Stimulated activated memory B cell treated with anti-CD40 and anti-IgM and Interleukin-4, amounts not matched to agents 10 μg/mL and 1 μg/mL and 100 μg/mL, for 72 hours (primary cell): Measurements from ENCODE around the gene PPP4R2.

ENCODE experiments used
- ATAC-seq: fragments of 150-1000 bp; cut with Tn5 transposase; 2 replicates; pipeline ENCODE4 v1.10.0; 2021
- H3K27ac Mint-ChIP-seq: one replicate; pipeline ENCODE4 v1.8.0; 2022; ENCODE audit warnings: mild to moderate bottlenecking, mixed read lengths
- H3K27me3 Mint-ChIP-seq: one replicate; pipeline ENCODE4 v1.8.0; 2022; ENCODE audit warnings: mixed read lengths
- H3K36me3 Mint-ChIP-seq: one replicate; pipeline ENCODE4 v1.8.0; 2022; ENCODE audit warnings: mixed read lengths
- H3K4me1 Mint-ChIP-seq: one replicate; pipeline ENCODE4 v1.8.0; 2022; ENCODE audit warnings: mixed read lengths
- H3K4me3 Mint-ChIP-seq: one replicate; pipeline ENCODE4 v1.8.0; 2022; ENCODE audit warnings: mild to moderate bottlenecking, moderate library complexity, mixed read lengths
- H3K9me3 Mint-ChIP-seq: one replicate; pipeline ENCODE4 v1.8.0; 2022; ENCODE audit warnings: mixed read lengths

The PPP4R2 gene

DNA sequence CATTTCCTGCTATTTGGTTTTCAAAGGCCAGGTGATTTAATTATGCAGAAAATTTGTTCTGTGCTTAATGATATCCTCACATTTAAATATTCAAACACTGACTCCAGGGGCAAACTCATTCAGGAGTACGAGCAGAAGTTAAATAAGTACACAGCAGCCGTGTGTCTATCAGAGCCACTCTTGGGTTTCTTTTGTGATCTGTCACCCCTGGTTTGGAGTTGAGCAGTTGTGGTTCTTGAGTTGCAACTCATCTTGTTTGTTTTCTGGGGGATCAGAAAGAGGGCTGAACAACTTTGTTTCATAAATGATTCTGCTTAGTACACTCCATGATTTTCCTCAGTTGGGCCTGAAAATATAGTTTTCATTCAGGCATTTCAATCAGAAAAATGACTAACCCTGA is 25.7 kb upstream of the PPP4R2 start:
- ATAC-seq = no peak
- no peak overlapping the region for H3K4me3 Mint-ChIP-seq
- peaks cover 7% of the 10 kb centered on the region for H3K4me1 Mint-ChIP-seq
- peaks cover 23% of the 10 kb centered on the region for H3K27me3 Mint-ChIP-seq
- H3K27ac Mint-ChIP-seq = no peak overlapping the region
- H3K36me3 Mint-ChIP-seq = no peaks in the 10 kb centered on the region
- H3K9me3 Mint-ChIP-seq = no peaks in the 10 kb centered on the region

DNA sequence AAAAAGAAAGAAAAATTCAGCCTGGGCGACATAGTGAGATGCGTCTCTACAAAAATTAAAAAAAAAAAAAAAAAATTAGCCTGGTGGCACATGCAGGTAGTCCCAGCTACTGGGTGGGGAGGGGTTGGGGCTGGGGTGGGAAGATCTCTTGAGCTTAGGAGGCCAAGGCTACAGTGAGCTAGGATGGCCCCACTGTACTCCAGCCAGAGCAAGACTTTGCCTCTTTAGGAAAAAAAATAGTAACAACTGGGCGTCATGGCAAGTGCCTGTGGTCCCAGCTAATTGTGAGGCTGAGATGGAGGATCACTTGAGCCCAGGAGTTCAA is 23.9 kb upstream of the PPP4R2 start:
- H3K27ac Mint-ChIP-seq = no peak overlapping the region
- H3K4me3 Mint-ChIP-seq = no peak overlapping the region
- peaks cover 5% of the 10 kb centered on the region for H3K4me1 Mint-ChIP-seq
- H3K36me3 Mint-ChIP-seq = no peaks in the 10 kb centered on the region
- H3K27me3 Mint-ChIP-seq = peaks cover 23% of the 10 kb centered on the region
- no peak for ATAC-seq
- H3K9me3 Mint-ChIP-seq = no peaks in the 10 kb centered on the region

DNA sequence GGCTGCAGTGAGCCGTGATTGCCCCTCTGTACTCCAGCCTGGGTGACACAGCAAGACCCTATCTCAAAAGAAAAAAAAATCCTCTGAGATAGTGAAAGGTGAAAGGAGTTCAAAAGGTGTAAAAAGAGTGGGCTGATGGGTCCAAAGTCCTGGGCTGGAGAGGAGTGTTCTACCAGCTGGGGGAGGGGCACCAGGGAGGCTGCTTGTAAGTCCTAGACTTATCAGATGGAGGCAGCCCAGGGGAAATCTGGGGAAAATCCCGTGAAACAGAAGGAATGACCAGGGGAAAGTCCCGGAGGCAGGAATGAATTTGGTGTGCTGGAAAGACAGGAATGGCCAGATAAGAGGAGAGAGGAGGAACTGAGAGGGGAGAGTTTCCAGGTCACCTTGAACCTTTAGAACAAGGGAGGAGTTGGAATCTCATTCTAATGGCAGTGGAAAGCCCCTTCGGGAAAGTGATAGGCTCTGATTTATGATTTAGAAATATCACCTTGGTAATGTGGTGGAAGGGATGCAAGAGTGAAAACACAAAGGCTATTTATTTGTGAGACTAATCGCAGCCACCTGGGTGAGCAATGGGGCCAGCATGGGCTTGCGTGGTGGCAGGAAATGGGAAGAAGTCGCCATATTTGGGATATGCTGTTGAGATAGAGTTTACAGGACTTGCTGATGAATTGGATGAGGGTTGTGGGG is 23.4 kb upstream of the PPP4R2 start:
- no peak overlapping the region for H3K27ac Mint-ChIP-seq
- H3K27me3 Mint-ChIP-seq = peaks cover 23% of the 10 kb centered on the region
- H3K4me3 Mint-ChIP-seq = no peak overlapping the region
- H3K9me3 Mint-ChIP-seq = no peaks in the 10 kb centered on the region
- peaks cover 5% of the 10 kb centered on the region for H3K4me1 Mint-ChIP-seq
- ATAC-seq = no peak
- H3K36me3 Mint-ChIP-seq = no peaks in the 10 kb centered on the region

DNA sequence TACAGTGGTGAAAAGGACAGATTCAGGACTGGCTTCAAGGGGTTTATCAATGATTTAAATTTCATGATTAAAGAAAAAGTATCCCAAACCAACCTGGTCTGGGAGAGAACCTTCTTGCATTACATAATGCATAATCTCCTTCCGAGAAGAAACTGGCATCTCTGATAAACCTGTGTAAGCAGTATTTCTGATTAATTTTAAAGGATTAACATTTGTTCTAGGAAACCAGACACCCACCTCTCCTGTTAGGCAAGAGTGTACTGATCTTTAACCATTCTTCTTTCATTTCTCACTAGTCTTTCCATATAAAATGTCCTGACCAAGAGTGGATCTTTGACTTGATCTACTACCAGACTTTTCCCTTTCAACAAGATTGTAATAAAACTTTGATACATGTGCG is 22.8 kb upstream of the PPP4R2 start:
- Mint-ChIP-seq H3K27ac (no peak overlapping the region), H3K4me1 (peaks cover 5% of the 10 kb centered on the region), H3K4me3 (no peak overlapping the region), H3K36me3 (no peaks in the 10 kb centered on the region), H3K27me3 (peaks cover 23% of the 10 kb centered on the region), H3K9me3 (no peaks in the 10 kb centered on the region)
- no peak for ATAC-seq

DNA sequence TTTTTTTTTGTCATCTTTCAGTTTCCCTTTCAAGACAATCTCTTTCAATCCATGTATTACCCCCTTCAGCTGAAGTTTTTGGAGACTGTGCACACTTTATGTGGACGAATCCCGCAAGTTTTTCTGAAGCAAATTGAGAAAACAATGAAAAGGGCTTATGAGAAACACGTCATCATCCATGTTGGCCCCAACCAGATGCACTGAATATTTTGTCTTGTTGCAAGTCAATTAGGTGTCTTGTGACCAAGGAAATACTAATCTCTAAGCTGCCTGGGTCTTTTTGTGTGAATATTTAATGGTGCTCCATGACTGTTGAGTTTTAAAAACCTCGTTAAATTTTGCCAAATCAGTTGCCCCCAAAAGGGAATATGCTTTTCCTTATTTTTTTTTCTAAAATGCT is 21.7 kb upstream of the PPP4R2 start:
- peaks cover 34% of the 10 kb centered on the region for H3K27me3 Mint-ChIP-seq
- peaks cover 5% of the 10 kb centered on the region for H3K4me1 Mint-ChIP-seq
- H3K4me3 Mint-ChIP-seq = no peak overlapping the region
- H3K36me3 Mint-ChIP-seq = no peaks in the 10 kb centered on the region
- no peak overlapping the region for H3K27ac Mint-ChIP-seq
- no peak for ATAC-seq
- no peaks in the 10 kb centered on the region for H3K9me3 Mint-ChIP-seq

DNA sequence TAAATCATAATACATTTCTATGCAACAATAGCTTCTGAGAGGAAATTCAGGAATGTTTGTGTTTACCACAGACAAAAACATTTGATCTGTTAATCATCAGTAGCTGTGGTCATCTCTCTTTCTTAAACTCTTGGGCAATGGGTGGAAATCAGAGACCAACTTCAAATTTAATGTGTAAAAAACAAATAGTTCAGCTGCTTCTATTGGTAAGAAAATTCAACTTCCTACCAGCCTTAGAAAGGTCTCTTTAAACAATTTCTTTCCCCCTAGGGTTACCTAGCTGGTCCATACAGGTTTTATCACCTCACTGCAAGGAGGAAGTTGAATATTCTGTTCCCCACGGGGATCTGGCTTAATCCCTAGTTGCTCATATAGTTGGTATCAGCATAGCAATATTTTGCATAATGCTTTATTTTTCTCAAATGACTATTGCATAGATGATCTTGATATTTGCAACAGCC is 20.3 kb upstream of the PPP4R2 start:
- Mint-ChIP-seq H3K27ac (no peak overlapping the region), H3K4me3 (no peak overlapping the region), H3K36me3 (no peaks in the 10 kb centered on the region), H3K9me3 (no peaks in the 10 kb centered on the region), H3K4me1 (peaks cover 5% of the 10 kb centered on the region), H3K27me3 (peaks cover 37% of the 10 kb centered on the region)
- ATAC-seq = no peak

DNA sequence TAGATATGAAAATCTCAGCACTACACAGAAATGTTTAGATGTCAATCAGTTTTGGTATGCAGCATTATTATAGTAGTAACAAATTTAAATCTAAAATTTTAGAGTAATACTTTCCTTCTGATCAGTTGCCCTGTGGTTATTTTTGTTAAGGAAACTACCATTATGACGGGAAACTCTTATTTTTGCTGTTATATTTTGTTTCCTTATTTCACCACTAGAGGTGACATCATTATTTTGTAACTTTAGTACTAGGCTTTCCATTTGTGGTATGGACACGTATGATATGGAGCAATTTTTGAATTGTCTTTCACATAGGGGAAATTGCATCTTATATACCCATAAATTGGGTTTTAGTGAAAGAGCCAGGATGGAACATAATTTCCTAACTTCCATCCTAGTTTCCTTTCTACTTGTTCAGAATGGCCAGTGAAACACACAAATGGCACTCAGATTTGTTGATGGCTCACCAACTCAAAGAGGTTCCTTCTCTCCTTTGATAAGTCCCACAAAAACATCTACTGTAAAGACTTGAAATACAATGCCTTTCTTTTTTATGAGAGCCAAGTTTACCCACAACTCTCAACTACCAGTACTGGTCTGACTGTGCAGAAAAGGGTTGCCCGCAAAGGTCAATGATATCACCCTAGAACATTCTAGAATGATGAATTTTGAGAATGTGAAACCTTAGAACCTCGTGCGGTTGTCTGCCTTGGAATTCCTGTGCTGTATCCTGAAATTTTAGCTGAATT is 19.4 kb upstream of the PPP4R2 start:
- Mint-ChIP-seq H3K4me1 (peaks cover 5% of the 10 kb centered on the region), H3K9me3 (no peaks in the 10 kb centered on the region), H3K27ac (no peak overlapping the region), H3K27me3 (peaks cover 31% of the 10 kb centered on the region), H3K4me3 (no peak overlapping the region), H3K36me3 (no peaks in the 10 kb centered on the region)
- ATAC-seq = peak; percentile 73

DNA sequence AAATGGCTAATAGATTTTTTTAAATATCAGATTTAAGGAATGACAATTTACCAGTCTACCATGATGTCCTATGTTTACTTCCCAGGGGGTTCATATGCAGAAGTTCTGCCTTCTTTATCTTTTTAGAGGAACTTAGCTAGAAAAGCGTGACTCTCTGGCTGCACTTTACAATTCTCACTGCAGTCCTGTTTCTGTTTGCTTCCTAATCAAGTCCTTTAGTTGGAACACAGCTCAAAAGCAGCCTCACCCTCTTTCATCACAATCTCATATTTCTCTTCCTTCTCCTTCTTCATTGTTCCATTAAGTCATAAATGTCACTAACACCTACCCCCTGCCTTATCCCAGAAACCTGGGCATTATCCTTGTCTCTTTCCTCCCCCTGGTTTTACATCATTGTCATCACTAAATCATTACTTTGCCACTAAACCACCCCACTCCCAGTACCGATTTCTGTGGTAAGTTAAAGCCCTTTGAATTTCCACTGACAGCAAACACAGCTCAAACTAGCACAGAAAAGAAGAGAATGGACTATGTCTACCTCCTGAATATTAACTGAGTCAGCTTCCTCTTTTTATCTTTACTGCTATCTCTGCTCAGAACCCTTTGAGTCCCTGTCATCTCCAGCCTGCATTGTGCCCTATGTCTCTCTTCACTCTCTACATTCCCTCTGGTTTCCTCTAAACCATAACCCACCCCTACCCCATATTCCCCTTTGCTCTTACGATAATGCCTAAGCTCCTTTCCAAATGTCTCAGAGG is 13.8 kb upstream of the PPP4R2 start:
- ATAC-seq = no peak
- peaks cover 33% of the 10 kb centered on the region for H3K27me3 Mint-ChIP-seq
- no peak overlapping the region for H3K27ac Mint-ChIP-seq
- H3K9me3 Mint-ChIP-seq = peaks cover 6% of the 10 kb centered on the region
- H3K4me3 Mint-ChIP-seq = no peak overlapping the region
- H3K4me1 Mint-ChIP-seq = peaks cover 5% of the 10 kb centered on the region
- H3K36me3 Mint-ChIP-seq = no peaks in the 10 kb centered on the region

DNA sequence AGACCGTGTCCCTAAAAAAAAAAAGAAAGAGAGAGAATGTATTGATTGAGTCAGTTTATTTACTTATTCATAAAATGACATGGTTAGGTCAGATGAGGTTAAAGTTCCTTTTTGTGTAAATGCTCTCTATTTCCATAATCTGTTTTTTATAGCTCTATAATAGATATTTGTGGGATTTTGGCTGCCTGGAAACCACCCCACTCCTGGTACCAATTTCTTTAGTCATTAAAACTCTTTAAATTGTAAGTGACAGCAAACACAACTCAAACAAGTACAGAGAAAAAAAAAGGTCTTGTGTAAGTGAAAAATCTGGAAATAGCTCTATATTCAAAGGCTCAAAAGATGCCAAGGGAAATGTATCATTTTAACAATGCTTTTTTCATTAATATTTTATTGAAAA is 11.0 kb upstream of the PPP4R2 start:
- H3K9me3 Mint-ChIP-seq = peaks cover 6% of the 10 kb centered on the region
- no peak overlapping the region for H3K4me3 Mint-ChIP-seq

DNA sequence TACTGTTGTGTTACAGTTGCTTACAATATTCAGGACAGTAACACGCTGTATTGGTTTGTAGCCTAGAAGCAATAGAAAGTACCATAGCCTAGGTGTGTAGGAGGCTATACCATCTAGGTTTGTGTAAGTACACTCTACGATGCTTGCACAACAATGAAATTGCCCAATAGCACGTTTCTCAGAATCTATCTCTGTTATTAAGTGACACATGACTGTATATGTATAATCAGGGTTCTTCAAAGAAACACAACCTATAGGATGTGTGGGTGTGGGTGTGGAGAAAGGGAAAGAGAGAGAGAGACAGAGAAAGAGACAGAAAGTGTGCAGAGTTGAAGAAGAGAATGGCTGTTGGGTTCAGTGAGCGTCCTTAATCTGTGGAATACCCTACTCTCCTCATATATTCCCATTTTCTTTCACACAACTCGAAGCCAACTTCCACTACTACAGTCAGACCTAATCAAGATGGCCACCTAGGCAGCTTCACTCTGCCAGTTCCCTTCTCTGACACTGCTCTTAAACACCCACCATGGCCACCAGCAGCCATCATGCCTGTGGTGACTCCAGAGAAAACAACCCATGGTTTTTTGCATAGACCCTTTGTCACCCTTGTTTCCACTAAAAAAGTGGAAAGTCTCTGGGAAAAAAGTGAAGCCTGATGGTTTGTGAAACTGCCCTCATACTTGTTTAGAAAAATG is 5.8 kb upstream of the PPP4R2 start:
- H3K4me1 Mint-ChIP-seq = no peaks in the 10 kb centered on the region
- no peak overlapping the region for H3K4me3 Mint-ChIP-seq
- H3K27ac Mint-ChIP-seq = no peak overlapping the region
- no peak for ATAC-seq
- H3K36me3 Mint-ChIP-seq = no peaks in the 10 kb centered on the region
- H3K27me3 Mint-ChIP-seq = no peaks in the 10 kb centered on the region
- peaks cover 2% of the 10 kb centered on the region for H3K9me3 Mint-ChIP-seq

More for the DNA sequence above, 11.0 kb upstream of the PPP4R2 start:
- Mint-ChIP-seq H3K4me1 (peaks cover 5% of the 10 kb centered on the region), H3K27me3 (peaks cover 19% of the 10 kb centered on the region), H3K27ac (no peak overlapping the region), H3K36me3 (no peaks in the 10 kb centered on the region)
- no peak for ATAC-seq

DNA sequence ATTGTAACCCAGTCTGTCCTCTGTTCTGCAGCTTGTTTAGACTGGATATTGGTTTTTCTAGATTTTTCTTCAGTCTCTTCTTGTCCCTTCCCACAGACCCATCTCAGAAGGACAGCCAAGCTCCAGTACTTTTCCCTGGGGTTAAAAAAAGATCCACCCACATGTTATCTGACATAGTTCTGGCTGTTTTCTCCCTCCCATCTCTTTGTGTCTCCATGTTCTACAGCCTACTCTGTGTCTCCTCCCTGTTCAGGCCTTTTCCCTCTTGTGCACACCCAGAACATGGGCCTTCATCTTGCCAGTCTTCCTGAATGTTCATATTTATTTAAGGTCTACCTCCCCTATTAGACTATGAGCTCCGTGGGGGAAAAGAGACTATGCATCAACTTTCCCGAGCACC is 5.1 kb upstream of the PPP4R2 start:
- Mint-ChIP-seq H3K36me3 (no peaks in the 10 kb centered on the region), H3K4me3 (no peak overlapping the region), H3K27ac (no peak overlapping the region), H3K9me3 (no peaks in the 10 kb centered on the region), H3K27me3 (no peaks in the 10 kb centered on the region), H3K4me1 (no peaks in the 10 kb centered on the region)
- no peak for ATAC-seq

DNA sequence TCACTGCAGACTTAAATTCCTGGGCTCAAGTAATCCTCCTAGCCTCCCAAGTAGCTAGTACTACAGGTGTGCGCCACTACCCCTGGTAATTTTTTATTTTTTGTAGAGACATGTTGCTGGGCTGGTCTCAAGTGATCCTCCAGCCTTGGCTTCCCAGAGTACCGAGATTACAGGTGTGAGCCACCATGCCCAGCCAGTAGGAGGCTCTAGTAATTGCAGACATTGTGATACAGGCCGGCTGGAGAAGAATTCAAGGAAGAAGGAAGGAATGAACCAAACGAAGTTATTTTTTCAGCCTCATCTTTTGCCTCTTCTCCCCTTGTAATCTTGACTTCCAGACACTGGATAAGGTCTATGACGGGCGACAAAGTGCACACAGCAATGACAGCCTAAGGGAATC is 3.2 kb upstream of the PPP4R2 start:
- no peak for ATAC-seq
- no peak overlapping the region for H3K27ac Mint-ChIP-seq
- peaks cover 9% of the 10 kb centered on the region for H3K36me3 Mint-ChIP-seq
- H3K4me3 Mint-ChIP-seq = no peak overlapping the region
- no peaks in the 10 kb centered on the region for H3K27me3 Mint-ChIP-seq
- peaks cover 9% of the 10 kb centered on the region for H3K4me1 Mint-ChIP-seq
- no peaks in the 10 kb centered on the region for H3K9me3 Mint-ChIP-seq

DNA sequence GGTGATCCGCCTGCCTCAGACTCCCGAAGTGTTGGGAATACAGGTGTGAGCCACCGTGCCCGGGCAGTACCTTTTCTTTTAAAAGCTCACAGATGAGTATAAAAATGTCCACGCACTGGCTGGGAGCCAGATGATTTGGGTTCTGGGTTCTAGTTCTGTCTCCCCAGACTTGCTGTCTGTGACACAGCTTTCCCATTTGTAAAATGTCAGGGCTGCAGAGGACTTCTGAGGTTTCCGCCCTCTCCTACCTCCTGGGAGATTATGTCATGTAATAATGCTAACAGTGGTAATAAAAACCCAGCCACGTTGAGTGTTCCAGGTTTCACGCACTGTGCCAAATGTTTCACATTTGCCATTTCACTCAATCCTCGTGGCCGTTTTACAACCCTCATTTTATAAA is 1.3 kb upstream of the PPP4R2 start:
- no peak for ATAC-seq
- Mint-ChIP-seq H3K27ac (no peak overlapping the region), H3K4me3 (no peak overlapping the region)

DNA sequence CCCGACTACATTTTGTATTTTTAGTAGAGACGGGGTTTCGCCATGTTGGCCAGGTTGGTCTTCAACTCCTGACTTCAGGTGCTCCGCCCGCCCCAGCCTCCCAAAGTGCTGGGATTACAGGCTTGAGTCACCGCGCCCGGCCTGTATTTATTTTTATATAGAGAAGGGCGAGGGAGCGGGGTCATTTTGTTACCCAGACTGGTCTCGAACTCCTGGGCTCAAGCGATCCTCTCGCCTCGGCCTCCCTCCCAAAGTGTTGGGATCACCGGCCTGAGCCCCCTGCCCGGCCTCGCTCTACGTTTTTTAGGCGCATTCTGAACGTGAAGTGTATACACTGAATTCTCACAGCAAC is 514 bp upstream of the PPP4R2 start:
- peak overlapping the region; percentile 87 for H3K4me3 Mint-ChIP-seq
- peaks cover 25% of the 10 kb centered on the region for H3K36me3 Mint-ChIP-seq
- H3K27me3 Mint-ChIP-seq = no peaks in the 10 kb centered on the region
- H3K27ac Mint-ChIP-seq = peak overlapping the region; percentile 82
- ATAC-seq = no peak
- H3K9me3 Mint-ChIP-seq = no peaks in the 10 kb centered on the region
- H3K4me1 Mint-ChIP-seq = peaks cover 29% of the 10 kb centered on the region

More for the DNA sequence above, 1.3 kb upstream of the PPP4R2 start:
- Mint-ChIP-seq H3K36me3 (peaks cover 21% of the 10 kb centered on the region), H3K27me3 (no peaks in the 10 kb centered on the region), H3K9me3 (no peaks in the 10 kb centered on the region), H3K4me1 (peaks cover 22% of the 10 kb centered on the region)

DNA sequence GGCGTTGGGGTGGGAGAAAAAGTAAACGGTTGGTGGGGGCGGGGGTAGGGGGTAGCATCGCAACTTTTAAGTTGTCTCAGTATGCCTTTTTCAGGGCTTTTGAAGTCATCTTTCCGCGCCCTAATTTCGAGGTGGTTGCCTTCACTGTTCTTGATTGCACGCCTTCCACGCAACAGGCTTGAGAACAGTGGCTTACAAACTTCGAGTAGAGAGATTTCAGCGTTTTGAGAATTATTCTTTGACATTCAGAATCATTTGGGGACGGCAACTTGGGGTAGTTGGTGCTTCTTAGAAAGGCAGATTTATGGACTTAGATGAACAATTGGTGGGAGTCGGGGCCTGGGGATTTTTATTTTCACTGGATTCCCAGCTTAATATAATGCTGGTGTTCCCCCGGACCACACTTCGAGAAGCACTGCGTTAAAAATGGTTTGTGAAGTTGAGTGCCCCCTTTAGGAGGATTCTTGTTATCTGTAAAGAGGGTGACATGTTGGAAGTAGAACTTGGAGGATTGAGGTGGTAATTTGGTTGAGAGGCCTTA is 880 bp downstream of the PPP4R2 start:
- peaks cover 36% of the 10 kb centered on the region for H3K36me3 Mint-ChIP-seq
- no peaks in the 10 kb centered on the region for H3K9me3 Mint-ChIP-seq
- H3K4me1 Mint-ChIP-seq = peaks cover 40% of the 10 kb centered on the region
- H3K4me3 Mint-ChIP-seq = peak overlapping the region; percentile 87
- H3K27ac Mint-ChIP-seq = peak overlapping the region; percentile 82
- no peaks in the 10 kb centered on the region for H3K27me3 Mint-ChIP-seq
- ATAC-seq = peak; percentile 1
